HEK293T (cell line): ENCODE data around the gene XRN1.

Source experiments
- BHLHE40 ChIP-seq: fragments of 450-650 bp; IDR thresholded peaks from 2 replicates; pipeline ENCODE4 v1.6.1; 2016; ENCODE audit warnings: mild to moderate bottlenecking, moderate library complexity, borderline replicate concordance
- FOXK2 ChIP-seq: fragments of 450-650 bp; IDR thresholded peaks from 2 replicates; pipeline ENCODE4 v1.6.1; 2016; ENCODE audit warnings: mild to moderate bottlenecking
- FOXM1 ChIP-seq: fragments of 450-650 bp; IDR thresholded peaks from 2 replicates; pipeline ENCODE4 v1.6.1; 2017; ENCODE audit warnings: mild to moderate bottlenecking, borderline replicate concordance
- PKNOX1 ChIP-seq: fragments of 450-650 bp; IDR thresholded peaks from 2 replicates; pipeline ENCODE4 v1.6.1; 2016
- SUZ12 ChIP-seq: fragments of 450-650 bp; IDR thresholded peaks from 2 replicates; pipeline ENCODE4 v1.6.1; 2016; ENCODE audit warnings: mild to moderate bottlenecking
- TARDBP ChIP-seq: fragments of 450-650 bp; IDR thresholded peaks from 2 replicates; pipeline ENCODE4 v1.6.1; 2016
- ZNF384 ChIP-seq: fragments of 450-650 bp; IDR thresholded peaks from 2 replicates; pipeline ENCODE4 v1.6.1; 2016

GRCh38 chr3:142272200-142272891 lies 175.5 kb downstream of the XRN1 start:
- TF ChIP-seq FOXK2: no peak
- no peak for TF ChIP-seq TARDBP
- no peak for TF ChIP-seq PKNOX1
- no peak for TF ChIP-seq SUZ12
- TF ChIP-seq BHLHE40: no peak
- TF ChIP-seq FOXM1: no peak
- TF ChIP-seq ZNF384: no peak
